ENCODE measurements around the gene RBM39. TPM values are rescaled to one million over a fixed set of nuclear protein-coding genes. Genes with fewer than 3 reads are reported as not detected.

The RBM39 gene
- total and polyA plus RNA-seq, 2 of the 13 experiments (the other 11 are each of a cell fraction or from before 2014, with no cell fraction given): 788 to 920 TPM

DNA sequence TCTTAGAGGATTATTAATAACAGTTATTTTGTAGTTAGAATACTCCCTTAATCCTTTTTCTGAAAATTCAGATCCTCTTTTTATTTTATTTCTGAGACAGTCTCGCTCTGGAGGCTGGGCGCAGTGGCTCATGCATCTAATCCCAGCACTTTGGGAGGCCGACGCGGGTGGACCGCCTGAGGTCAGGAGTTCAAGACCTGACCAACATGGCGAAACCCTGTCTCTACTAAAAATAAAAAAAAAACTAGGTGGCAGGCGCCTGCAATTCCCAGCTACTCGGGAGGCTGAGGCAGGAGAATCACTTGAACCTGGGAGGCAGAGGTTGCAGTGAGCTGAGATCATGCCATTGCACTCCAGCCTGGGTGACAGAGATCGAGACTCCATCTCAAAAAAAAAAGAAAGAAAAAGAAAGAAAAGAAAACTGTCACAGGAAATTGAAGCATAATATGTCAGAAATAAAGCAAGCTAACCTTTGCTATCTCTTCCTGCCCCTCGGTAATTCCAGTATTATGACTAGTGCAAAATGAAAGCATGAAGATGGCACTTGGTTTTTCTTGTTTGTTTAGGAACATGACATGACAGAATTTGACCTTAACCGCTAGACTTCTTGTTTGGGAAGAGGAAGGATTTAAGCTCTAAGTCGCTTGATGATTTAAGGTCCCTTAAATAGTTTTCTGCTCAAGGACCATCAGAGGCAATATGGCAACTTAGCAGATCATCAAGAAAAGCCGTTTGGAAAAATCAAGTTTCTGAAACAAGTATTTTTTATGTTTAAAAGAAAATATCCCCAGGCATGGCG, 1.8 kb upstream of the RBM39 start (continued):
- TF ChIP-seq ARNT2 (CRISPR knock-in tag; IDR thresholded peaks at IDR 0.05; ENCODE audit: low read depth) (no peak), ZNF260 (CRISPR knock-in tag; IDR thresholded peaks at IDR 0.05; ENCODE audit: borderline replicate concordance, low read depth) (no peak), ZNF136 (CRISPR knock-in tag; IDR thresholded peaks at IDR 0.05; ENCODE audit: low read depth) (peak; percentile 61), ZMYM3 (CRISPR knock-in tag; IDR thresholded peaks at IDR 0.05) (peak; percentile 67; the same call in 1 of the 2 replicates), TFAP4 (IDR thresholded peaks at IDR 0.05; ENCODE audit: borderline replicate concordance, low read depth) (no peak), ZNF720 (CRISPR knock-in tag; IDR thresholded peaks at IDR 0.05) (no peak), ZSCAN21 (CRISPR knock-in tag; IDR thresholded peaks at IDR 0.05; ENCODE audit: borderline replicate concordance) (no peak), ZBTB44 (CRISPR knock-in tag; IDR thresholded peaks at IDR 0.05) (0 out of 2 replicates have a peak, but pooled peaks have one; percentile 28), HOXA3 (CRISPR knock-in tag; IDR thresholded peaks at IDR 0.05) (peak; percentile 65), ZNF558 (CRISPR knock-in tag; IDR thresholded peaks at IDR 0.05; ENCODE audit: borderline replicate concordance) (no peak), XRCC5 (optimal IDR thresholded peaks at IDR 0.05; ENCODE audit: low read length) (no peak), ZMYM4 (CRISPR knock-in tag; IDR thresholded peaks at IDR 0.05) (peak; percentile 19; the same call in 1 of the 2 replicates), CHD4 (IDR thresholded peaks at IDR 0.05; ENCODE audit: borderline replicate concordance, low read length) (peak; percentile 56; the same call in 1 of the 2 replicates), HIC2 (CRISPR knock-in tag; IDR thresholded peaks at IDR 0.05; ENCODE audit: low read depth) (no peak), ZNF761 (CRISPR knock-in tag; conservative IDR thresholded peaks at IDR 0.05) (no peak), TSC22D2 (CRISPR knock-in tag; IDR thresholded peaks at IDR 0.05; ENCODE audit: borderline replicate concordance) (no peak), ZNF788 (CRISPR knock-in tag; IDR thresholded peaks at IDR 0.05; ENCODE audit: borderline replicate concordance) (no peak), FUBP1 (CRISPR knock-in tag; IDR thresholded peaks at IDR 0.05; ENCODE audit: borderline replicate concordance) (peak; percentile 12; the same call in 1 of the 2 replicates), SNAI1 (CRISPR knock-in tag; IDR thresholded peaks at IDR 0.05; ENCODE audit: borderline replicate concordance) (0 out of 2 replicates have a peak, but pooled peaks have one; percentile 64), RBM39 (IDR thresholded peaks at IDR 0.05; ENCODE audit: low read depth, low read length, poor library complexity, severe bottlenecking) (no peak)
- TF ChIP-seq, protein P1, sequence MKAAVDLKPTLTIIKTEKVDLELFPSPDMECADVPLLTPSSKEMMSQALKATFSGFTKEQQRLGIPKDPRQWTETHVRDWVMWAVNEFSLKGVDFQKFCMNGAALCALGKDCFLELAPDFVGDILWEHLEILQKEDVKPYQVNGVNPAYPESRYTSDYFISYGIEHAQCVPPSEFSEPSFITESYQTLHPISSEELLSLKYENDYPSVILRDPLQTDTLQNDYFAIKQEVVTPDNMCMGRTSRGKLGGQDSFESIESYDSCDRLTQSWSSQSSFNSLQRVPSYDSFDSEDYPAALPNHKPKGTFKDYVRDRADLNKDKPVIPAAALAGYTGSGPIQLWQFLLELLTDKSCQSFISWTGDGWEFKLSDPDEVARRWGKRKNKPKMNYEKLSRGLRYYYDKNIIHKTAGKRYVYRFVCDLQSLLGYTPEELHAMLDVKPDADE (CRISPR knock-in tag; IDR thresholded peaks at IDR 0.05): no peak
